K562 (cell line): ENCODE results near the gene HPS5. TPM values are rescaled to one million over a fixed set of nuclear protein-coding genes. Genes with fewer than 3 reads are reported as not detected.

Experiments
- ARID1B ChIP-seq: fragments of 450-650 bp; IDR thresholded peaks from 2 replicates; pipeline ENCODE4 v1.6.1; 2016; ENCODE audit warnings: antibody characterized with exemption, mild to moderate bottlenecking, inconsistent platforms
- CBFA2T3 ChIP-seq: fragments of 450-650 bp; IDR thresholded peaks from 2 replicates; pipeline ENCODE4 v1.6.1; 2017
- CREBBP ChIP-seq: IDR thresholded peaks from one replicate; pipeline ENCODE4 v1.6.1; 2012; ENCODE audit warnings: low read depth, mild to moderate bottlenecking, control low read depth, inconsistent platforms, low read length
- KLF6 ChIP-seq: fragments of 250-450 bp; sonication (Bioruptor Pico); IDR thresholded peaks from 2 replicates; pipeline ENCODE4 v1.4.0; 2020; ENCODE audit warnings: mild to moderate bottlenecking, moderate library complexity, borderline replicate concordance
- MAZ ChIP-seq, 2 experiments: fragments of 450-650 bp in 1 of 2; sonication (generic) in 1 of 2; formaldehyde crosslinking; IDR thresholded peaks in 1 of 2; conservative IDR thresholded peaks in 1 of 2; 2 replicates each; pipeline versions ENCODE4 v1.4.0 to v1.5.0; 2020; ENCODE audit warnings: mild to moderate bottlenecking in 1 of 2, missing genetic modification reagents in 1 of 2
- NCOA4 ChIP-seq: fragments of 450-650 bp; IDR thresholded peaks from 2 replicates; pipeline ENCODE4 v1.6.1; 2018; ENCODE audit warnings: mild to moderate bottlenecking; ENCODE audit not compliant: partially characterized antibody
- NFRKB ChIP-seq: fragments of 450-650 bp; IDR thresholded peaks from 2 replicates; pipeline ENCODE4 v1.6.1; 2016; ENCODE audit warnings: low read depth
- POLR2AphosphoS2 ChIP-seq: IDR thresholded peaks from 2 replicates; pipeline ENCODE4 v1.6.1; 2012; ENCODE audit warnings: low read length, improper control_type of control experiment
- SAP30 ChIP-seq: fragments of 200-600 bp; sonication (generic); IDR thresholded peaks from 2 replicates; pipeline ENCODE4 v1.6.1; 2012; ENCODE audit warnings: borderline replicate concordance, low read depth, mild to moderate bottlenecking, moderate library complexity, low read length, control low read depth, inconsistent platforms; ENCODE audit not compliant: insufficient read depth, poor library complexity, severe bottlenecking
- SMARCB1 ChIP-seq: IDR thresholded peaks from 2 replicates; pipeline ENCODE4 v1.6.1; 2011; ENCODE audit warnings: improper control_type of control experiment, low read depth; ENCODE audit not compliant: insufficient read length
- ZKSCAN1 ChIP-seq: fragments of 150-350 bp; IDR thresholded peaks from 2 replicates; pipeline ENCODE4 v1.6.1; 2016; ENCODE audit warnings: low read depth, low read length
- ZNF253 ChIP-seq: fragments of 250-450 bp; sonication (Bioruptor Pico); conservative IDR thresholded peaks from 2 replicates; pipeline ENCODE4 v1.6.1; 2021; ENCODE audit warnings: mild to moderate bottlenecking
- ZNF551 ChIP-seq: fragments of 250-450 bp; sonication (Bioruptor Pico); IDR thresholded peaks from 2 replicates; pipeline ENCODE4 v1.5.0; 2021; ENCODE audit warnings: mild to moderate bottlenecking, moderate library complexity
- polyA plus RNA-seq, 8 experiments: library from polyadenylated mRNA; depleted of rRNA in 4 of 8; stranded (reverse) in 5 of 8; unstranded in 3 of 8; fragments of >200 nt; fragmentation: Nextera tagmentation in 2 of 8; fragmentation: Illumina TruSeq in 1 of 8; extraction: Ambion mirVana in 2 of 8; extraction: Trizol in 1 of 8; gene quantifications; 2 replicates each; pipeline versions ENCODE4 v1.2.1 to v1.2.3, GENCODE V29; 2011 to 2014; ENCODE audit warnings: inconsistent platforms in 1 of 8, missing spikeins in 1 of 8
- total RNA-seq, 7 experiments: library from RNA; depleted of rRNA in 6 of 7; stranded (reverse); fragments of >200 nt in 6 of 7; fragmentation: Illumina TruSeq in 2 of 7; extraction: Trizol in 2 of 7; gene quantifications; 2 replicates each; pipeline versions ENCODE4 v1.2.1 to v1.2.3, GENCODE V29; 2011 to 2021; ENCODE audit warnings: low replicate concordance in 1 of 7
- TF ChIP-seq, protein P1 (sequence below): fragments of 450-650 bp; IDR thresholded peaks from 2 replicates; pipeline ENCODE4 v1.6.1; 2016; ENCODE audit warnings: missing biosample characterization, missing genetic modification characterization
- TF ChIP-seq, protein P2 (sequence below), 2 experiments: fragments of 450-650 bp in 1 of 2; sonication (generic) in 1 of 2; formaldehyde crosslinking in 1 of 2; IDR thresholded peaks in 1 of 2; conservative IDR thresholded peaks in 1 of 2; 2 replicates each; pipeline versions ENCODE4 v1.6.1 to v1.8.1; 2016 to 2023; ENCODE audit warnings: mild to moderate bottlenecking in 2 of 2, moderate library complexity in 2 of 2, inconsistent platforms in 1 of 2, missing genetic modification reagents in 1 of 2

Gene HPS5
- total and polyA plus RNA-seq, 9 of the 15 experiments (the other 6 are each of a cell fraction or from before 2014, with no cell fraction given) = 12.2 to 28.1 (median 16.8) TPM

GRCh38 chr11:18313965-18314763 is 7.8 kb downstream of the HPS5 start (continued):
- TF ChIP-seq, protein P1, sequence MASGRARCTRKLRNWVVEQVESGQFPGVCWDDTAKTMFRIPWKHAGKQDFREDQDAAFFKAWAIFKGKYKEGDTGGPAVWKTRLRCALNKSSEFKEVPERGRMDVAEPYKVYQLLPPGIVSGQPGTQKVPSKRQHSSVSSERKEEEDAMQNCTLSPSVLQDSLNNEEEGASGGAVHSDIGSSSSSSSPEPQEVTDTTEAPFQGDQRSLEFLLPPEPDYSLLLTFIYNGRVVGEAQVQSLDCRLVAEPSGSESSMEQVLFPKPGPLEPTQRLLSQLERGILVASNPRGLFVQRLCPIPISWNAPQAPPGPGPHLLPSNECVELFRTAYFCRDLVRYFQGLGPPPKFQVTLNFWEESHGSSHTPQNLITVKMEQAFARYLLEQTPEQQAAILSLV (tag) = no peak
- TF ChIP-seq CREBBP = no peak
- TF ChIP-seq CBFA2T3 = no peak
- no peak for TF ChIP-seq ZNF253 (CRISPR knock-in tag)
- TF ChIP-seq NCOA4 = no peak
- TF ChIP-seq SAP30 = no peak
- no peak for TF ChIP-seq MAZ (CRISPR knock-in tag; conservative IDR thresholded peaks at IDR 0.05 in 1 of 2, IDR thresholded peaks at IDR 0.05 in 1 of 2)
- TF ChIP-seq SMARCB1 = no peak
- TF ChIP-seq ZNF551 (CRISPR knock-in tag) = no peak
- no peak for TF ChIP-seq POLR2AphosphoS2
- peak; percentile 2; the same call in 1 of the 2 replicates for TF ChIP-seq NFRKB
- peak; percentile 83; the same call in 1 of the 2 replicates for TF ChIP-seq ZKSCAN1
- no peak for TF ChIP-seq KLF6 (CRISPR knock-in tag)
- TF ChIP-seq, protein P2, sequence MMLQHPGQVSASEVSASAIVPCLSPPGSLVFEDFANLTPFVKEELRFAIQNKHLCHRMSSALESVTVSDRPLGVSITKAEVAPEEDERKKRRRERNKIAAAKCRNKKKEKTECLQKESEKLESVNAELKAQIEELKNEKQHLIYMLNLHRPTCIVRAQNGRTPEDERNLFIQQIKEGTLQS (IDR thresholded peaks at IDR 0.05) = peak; percentile 78
- TF ChIP-seq, protein P2 (CRISPR knock-in tag; conservative IDR thresholded peaks at IDR 0.05) = no peak
- TF ChIP-seq ARID1B = no peak; the same call in none of the 2 replicates
